Measurements from ENCODE around the gene SH2D1B.

Gene SH2D1B

GRCh38 chr1:162385280-162385623, 26.7 kb downstream of the SH2D1B start:
- Histone ChIP-seq H3K4me3 (ENCODE audit: low read length) (no peak overlapping the region), H3K9ac (ENCODE audit: low read length) (no peak overlapping the region), H3K4me1 (ENCODE audit: control insufficient read depth, insufficient read depth, low read length) (peaks cover 36% of the 10 kb centered on the region), H3K27me3 (ENCODE audit: control insufficient read depth, insufficient read depth, low read length) (no peaks in the 10 kb centered on the region), H3K36me3 (ENCODE audit: control insufficient read depth, insufficient read depth, low read length) (no peaks in the 10 kb centered on the region), H3K9me3 (ENCODE audit: control insufficient read depth, low read length) (no peaks in the 10 kb centered on the region)

GRCh38 chr1:162384601-162385279, 27.2 kb downstream of the SH2D1B start:
- H3K27me3 ChIP-seq (ENCODE audit: control insufficient read depth, insufficient read depth, low read length): no peaks in the 10 kb centered on the region
- no peak overlapping the region for H3K4me3 ChIP-seq (ENCODE audit: low read length)
- H3K4me1 ChIP-seq (ENCODE audit: control insufficient read depth, insufficient read depth, low read length): peaks cover 38% of the 10 kb centered on the region
- H3K9ac ChIP-seq (ENCODE audit: low read length): no peak overlapping the region
- no peaks in the 10 kb centered on the region for H3K9me3 ChIP-seq (ENCODE audit: control insufficient read depth, low read length)
- no peaks in the 10 kb centered on the region for H3K36me3 ChIP-seq (ENCODE audit: control insufficient read depth, insufficient read depth, low read length)

- H3K4me1 ChIP-seq (ENCODE audit: control insufficient read depth, insufficient read depth, low read length): peaks cover 35% of the 10 kb centered on the region
- no peak overlapping the region for H3K4me3 ChIP-seq (ENCODE audit: low read length)
- H3K9me3 ChIP-seq (ENCODE audit: control insufficient read depth, low read length): no peaks in the 10 kb centered on the region
- no peaks in the 10 kb centered on the region for H3K27me3 ChIP-seq (ENCODE audit: control insufficient read depth, insufficient read depth, low read length)
- no peak overlapping the region for H3K9ac ChIP-seq (ENCODE audit: low read length)
- no peaks in the 10 kb centered on the region for H3K36me3 ChIP-seq (ENCODE audit: control insufficient read depth, insufficient read depth, low read length)
Measured at GRCh38 chr1:162384116-162384515, 27.8 kb downstream of the SH2D1B start.

GRCh38 chr1:162383516-162383915, 28.4 kb downstream of the SH2D1B start:
- no peaks in the 10 kb centered on the region for H3K27me3 ChIP-seq (ENCODE audit: control insufficient read depth, insufficient read depth, low read length)
- no peak overlapping the region for H3K9ac ChIP-seq (ENCODE audit: low read length)
- H3K9me3 ChIP-seq (ENCODE audit: control insufficient read depth, low read length): no peaks in the 10 kb centered on the region
- peaks cover 29% of the 10 kb centered on the region for H3K4me1 ChIP-seq (ENCODE audit: control insufficient read depth, insufficient read depth, low read length)
- H3K36me3 ChIP-seq (ENCODE audit: control insufficient read depth, insufficient read depth, low read length): no peaks in the 10 kb centered on the region
- H3K4me3 ChIP-seq (ENCODE audit: low read length): no peak overlapping the region

- H3K4me1 ChIP-seq (ENCODE audit: control insufficient read depth, insufficient read depth, low read length): peaks cover 29% of the 10 kb centered on the region
- no peaks in the 10 kb centered on the region for H3K9me3 ChIP-seq (ENCODE audit: control insufficient read depth, low read length)
- H3K36me3 ChIP-seq (ENCODE audit: control insufficient read depth, insufficient read depth, low read length): no peaks in the 10 kb centered on the region
- no peak overlapping the region for H3K4me3 ChIP-seq (ENCODE audit: low read length)
- no peak overlapping the region for H3K9ac ChIP-seq (ENCODE audit: low read length)
- no peaks in the 10 kb centered on the region for H3K27me3 ChIP-seq (ENCODE audit: control insufficient read depth, insufficient read depth, low read length)
Measured at GRCh38 chr1:162383091-162383490, 28.8 kb downstream of the SH2D1B start.

- H3K4me3 ChIP-seq (ENCODE audit: low read length): peak overlapping the region; percentile 28
- no peaks in the 10 kb centered on the region for H3K9me3 ChIP-seq (ENCODE audit: control insufficient read depth, low read length)
- H3K4me1 ChIP-seq (ENCODE audit: control insufficient read depth, insufficient read depth, low read length): peaks cover 29% of the 10 kb centered on the region
- H3K9ac ChIP-seq (ENCODE audit: low read length): peak overlapping the region; percentile 71
- H3K27me3 ChIP-seq (ENCODE audit: control insufficient read depth, insufficient read depth, low read length): no peaks in the 10 kb centered on the region
- no peaks in the 10 kb centered on the region for H3K36me3 ChIP-seq (ENCODE audit: control insufficient read depth, insufficient read depth, low read length)
Measured at GRCh38 chr1:162381941-162382750, 29.8 kb downstream of the SH2D1B start.

GRCh38 chr1:162381383-162381782, 30.6 kb downstream of the SH2D1B start, which contains the start of gene C1orf226:
TSS of gene C1orf226 (plus strand) at chr1:162381728. CDS start at chr1:162381902, 174 bp downstream.
- Histone ChIP-seq H3K4me3 (ENCODE audit: low read length) (peak within 1 kb of the TSS; percentile 28), H3K4me1 (ENCODE audit: control insufficient read depth, insufficient read depth, low read length) (peaks cover 29% of the 10 kb centered on the region), H3K36me3 (ENCODE audit: control insufficient read depth, insufficient read depth, low read length) (no peaks in the 10 kb centered on the region), H3K9me3 (ENCODE audit: control insufficient read depth, low read length) (no peaks in the 10 kb centered on the region), H3K27me3 (ENCODE audit: control insufficient read depth, insufficient read depth, low read length) (no peaks in the 10 kb centered on the region), H3K9ac (ENCODE audit: low read length) (peak within 1 kb of the TSS; percentile 71)

GRCh38 chr1:162380061-162380846, 31.7 kb downstream of the SH2D1B start:
- H3K36me3 ChIP-seq (ENCODE audit: control insufficient read depth, insufficient read depth, low read length): no peaks in the 10 kb centered on the region

GRCh38 chr1:162376691-162377090, 35.2 kb downstream of the SH2D1B start, which contains the start of gene SPATA46:
TSS of gene SPATA46 (minus strand) at chr1:162376854. CDS start at chr1:162376790, 64 bp downstream.
- H3K4me3 ChIP-seq (ENCODE audit: low read length): no peak within 1 kb of the TSS
- no peaks in the 10 kb centered on the region for H3K27me3 ChIP-seq (ENCODE audit: control insufficient read depth, insufficient read depth, low read length)
- H3K9me3 ChIP-seq (ENCODE audit: control insufficient read depth, low read length): no peaks in the 10 kb centered on the region
- H3K36me3 ChIP-seq (ENCODE audit: control insufficient read depth, insufficient read depth, low read length): no peaks in the 10 kb centered on the region
- no peak within 1 kb of the TSS for H3K9ac ChIP-seq (ENCODE audit: low read length)
- H3K4me1 ChIP-seq (ENCODE audit: control insufficient read depth, insufficient read depth, low read length): peaks cover 37% of the 10 kb centered on the region

More at GRCh38 chr1:162380061-162380846, 31.7 kb downstream of the SH2D1B start:
- Histone ChIP-seq H3K9me3 (ENCODE audit: control insufficient read depth, low read length) (no peaks in the 10 kb centered on the region), H3K27me3 (ENCODE audit: control insufficient read depth, insufficient read depth, low read length) (no peaks in the 10 kb centered on the region), H3K4me3 (ENCODE audit: low read length) (no peak overlapping the region), H3K9ac (ENCODE audit: low read length) (no peak overlapping the region), H3K4me1 (ENCODE audit: control insufficient read depth, insufficient read depth, low read length) (peaks cover 29% of the 10 kb centered on the region)

- H3K9ac ChIP-seq (ENCODE audit: low read length): no peak overlapping the region
- no peaks in the 10 kb centered on the region for H3K9me3 ChIP-seq (ENCODE audit: control insufficient read depth, low read length)
- H3K27me3 ChIP-seq (ENCODE audit: control insufficient read depth, insufficient read depth, low read length): no peaks in the 10 kb centered on the region
- peaks cover 26% of the 10 kb centered on the region for H3K4me1 ChIP-seq (ENCODE audit: control insufficient read depth, insufficient read depth, low read length)
- H3K36me3 ChIP-seq (ENCODE audit: control insufficient read depth, insufficient read depth, low read length): no peaks in the 10 kb centered on the region
- no peak overlapping the region for H3K4me3 ChIP-seq (ENCODE audit: low read length)
Measured at GRCh38 chr1:162375463-162375862, 36.5 kb downstream of the SH2D1B start.

GRCh38 chr1:162374406-162374805, 37.5 kb downstream of the SH2D1B start:
- no peaks in the 10 kb centered on the region for H3K9me3 ChIP-seq (ENCODE audit: control insufficient read depth, low read length)
- H3K27me3 ChIP-seq (ENCODE audit: control insufficient read depth, insufficient read depth, low read length): no peaks in the 10 kb centered on the region
- H3K4me3 ChIP-seq (ENCODE audit: low read length): no peak overlapping the region
- H3K9ac ChIP-seq (ENCODE audit: low read length): no peak overlapping the region
- H3K36me3 ChIP-seq (ENCODE audit: control insufficient read depth, insufficient read depth, low read length): no peaks in the 10 kb centered on the region
- peaks cover 24% of the 10 kb centered on the region for H3K4me1 ChIP-seq (ENCODE audit: control insufficient read depth, insufficient read depth, low read length)

Measured in mucosa of stomach (tissue), 1 donor.